GM23248 (cell line): ENCODE results near the gene TMEM38B. TPM values are rescaled to one million over a fixed set of nuclear protein-coding genes. Genes with fewer than 3 reads are reported as not detected.

Experiments used
- DNase-seq: peaks from one replicate; pipeline ENCODE4 v3.0.0-alpha.2; 2015
- H2AFZ ChIP-seq: fragments of 200-600 bp; sonication (generic); 2 replicates; pipeline ENCODE4 v1.6.1; 2016; ENCODE audit warnings: antibody characterized with exemption
- H3F3A ChIP-seq: fragments of 200-600 bp; sonication (generic); 2 replicates; pipeline ENCODE4 v1.6.1; 2016; ENCODE audit warnings: mild to moderate bottlenecking, antibody characterized with exemption, mixed run types; ENCODE audit not compliant: insufficient read depth
- H3K27ac ChIP-seq: fragments of 200-600 bp; sonication (generic); 2 replicates; pipeline ENCODE4 v1.5.1; 2016; ENCODE audit warnings: mild to moderate bottlenecking
- H3K27me3 ChIP-seq: fragments of 200-600 bp; sonication (generic); replicated peaks from 2 replicates; pipeline ENCODE4 v1.6.1; 2016; ENCODE audit warnings: mild to moderate bottlenecking; ENCODE audit not compliant: insufficient read depth
- H3K36me3 ChIP-seq: fragments of 200-600 bp; sonication (generic); 2 replicates; pipeline ENCODE4 v1.6.1; 2016; ENCODE audit warnings: low read depth, mild to moderate bottlenecking
- H3K4me1 ChIP-seq: fragments of 200-600 bp; sonication (generic); 2 replicates; pipeline ENCODE4 v1.6.1; 2016; ENCODE audit warnings: mild to moderate bottlenecking; ENCODE audit not compliant: insufficient read depth
- H3K4me2 ChIP-seq: fragments of 200-600 bp; sonication (generic); one replicate; pipeline ENCODE4 v1.6.1; 2016; ENCODE audit warnings: mild to moderate bottlenecking; ENCODE audit not compliant: unreplicated experiment
- H3K4me3 ChIP-seq: fragments of 200-600 bp; sonication (generic); 2 replicates; pipeline ENCODE4 v1.5.1; 2016; ENCODE audit warnings: mild to moderate bottlenecking
- H3K79me2 ChIP-seq: fragments of 200-600 bp; sonication (generic); 2 replicates; pipeline ENCODE4 v1.6.1; 2016; ENCODE audit warnings: mild to moderate bottlenecking; ENCODE audit not compliant: insufficient read depth
- H3K9ac ChIP-seq: fragments of 200-600 bp; sonication (generic); 2 replicates; pipeline ENCODE4 v1.6.1; 2016; ENCODE audit warnings: mild to moderate bottlenecking
- H3K9me2 ChIP-seq: fragments of 200-600 bp; sonication (generic); 2 replicates; pipeline ENCODE4 v1.6.1; 2016; ENCODE audit warnings: mixed run types, mild to moderate bottlenecking, moderate library complexity; ENCODE audit not compliant: insufficient read depth
- H3K9me3 ChIP-seq: fragments of 200-600 bp; sonication (generic); one replicate; pipeline ENCODE4 v1.6.1; 2017; ENCODE audit warnings: low read depth
- H4K20me1 ChIP-seq: fragments of 200-600 bp; sonication (generic); 2 replicates; pipeline ENCODE4 v1.6.0; 2016; ENCODE audit not compliant: insufficient read depth
- EZH2 ChIP-seq: fragments of 200-600 bp; sonication (generic); IDR thresholded peaks from 2 replicates; pipeline ENCODE4 v1.6.1; 2018; ENCODE audit warnings: antibody characterized with exemption, mild to moderate bottlenecking; ENCODE audit not compliant: insufficient read depth, poor library complexity, severe bottlenecking
- EZH2phosphoT487 ChIP-seq: fragments of 200-600 bp; sonication (generic); IDR thresholded peaks from 2 replicates; pipeline ENCODE4 v1.6.1; 2018; ENCODE audit warnings: antibody characterized with exemption, moderate library complexity, mild to moderate bottlenecking, low read depth; ENCODE audit not compliant: insufficient read depth
- WGBS, 2 experiments: methylation state at CpG; one replicate each; pipeline ENCODE4 v1.1.6; 2015 to 2017; ENCODE audit warnings: low lambda C conversion rate in 2 of 2, low coverage in 1 of 2; ENCODE audit errors: missing lambda C conversion rate in 2 of 2; 5-methylcytosine and 5-hydroxymethylcytosine counted together
- in situ Hi-C: fragments of 300-500 bp; cut with MboI; formaldehyde crosslinking; loops from 2 replicates; pipeline ENCODE4 v1.15.0; 2020
- polyA plus RNA-seq: library from polyadenylated mRNA; unstranded; fragments of >200 nt; fragmentation: Nextera tagmentation; extraction: Ambion mirVana; gene quantifications from 2 replicates; pipeline ENCODE4 v1.2.1, GENCODE V29; 2016
- total RNA-seq: library from RNA; depleted of rRNA; stranded (reverse); fragments of >200 nt; shearing (Covaris generic); gene quantifications from 2 replicates; pipeline ENCODE4 v1.2.3, GENCODE V29; 2014; rRNA removed

TMEM38B gene
- total RNA-seq: 9.1 and 10.0 TPM in 2 replicates
- polyA plus RNA-seq: 6.2 and 7.3 TPM in 2 replicates

DNA sequence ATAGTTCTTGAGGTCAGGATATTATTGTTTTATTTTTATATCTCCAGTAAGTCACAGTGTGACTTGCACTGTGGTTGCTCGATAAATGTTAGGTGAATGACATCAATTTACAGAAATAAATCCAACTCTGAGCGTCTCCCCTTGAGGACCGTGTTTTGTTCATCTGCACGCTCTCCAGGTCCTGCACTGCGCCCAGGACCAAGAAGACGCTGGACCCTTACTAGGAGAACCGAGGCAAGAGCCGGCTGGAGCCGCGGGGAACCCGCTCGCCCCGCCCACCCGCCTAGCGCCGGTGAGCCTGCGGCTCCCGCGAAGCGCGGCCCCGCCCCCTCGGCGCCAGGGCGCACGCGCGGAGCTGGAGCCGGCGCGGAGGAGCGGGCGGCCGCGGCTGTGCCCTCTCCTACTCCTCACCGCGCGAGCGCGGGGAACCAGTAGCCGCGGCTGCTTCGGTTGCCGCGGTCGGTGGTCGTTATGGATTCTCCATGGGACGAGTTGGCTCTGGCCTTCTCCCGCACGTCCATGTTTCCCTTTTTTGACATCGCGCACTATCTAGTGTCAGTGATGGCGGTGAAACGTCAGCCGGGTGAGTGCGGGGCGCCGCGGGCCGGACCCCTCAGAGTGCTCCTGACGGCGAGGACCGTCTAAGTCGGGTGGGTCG, at the start of gene TMEM38B:
TMEM38B (plus strand) TSS at position 352 of the 658 bp plus-strand sequence; CDS start at position 472, 120 bp downstream.
- H3K9ac ChIP-seq: peak within 1 kb of the TSS; percentile 65

GRCh38 chr9:105646879-105647594, 47.3 kb upstream of the TMEM38B start:
- Histone ChIP-seq H3K4me3 (no peak overlapping the region), H3K27me3 (no peaks in the 10 kb centered on the region), H2AFZ (no peak overlapping the region), H3K9me3 (no peaks in the 10 kb centered on the region), H3K27ac (no peak overlapping the region), H3K4me2 (no peak overlapping the region), H4K20me1 (no peaks in the 10 kb centered on the region), H3F3A (no peaks in the 10 kb centered on the region), H3K36me3 (no peaks in the 10 kb centered on the region), H3K4me1 (no peaks in the 10 kb centered on the region), H3K79me2 (no peaks in the 10 kb centered on the region), H3K9ac (no peak overlapping the region), H3K9me2 (no peaks in the 10 kb centered on the region)
- in situ Hi-C loops: no loop called here
- TF ChIP-seq EZH2: no peak
- no peak for TF ChIP-seq EZH2phosphoT487
- WGBS, 2 experiments: 81 to 87% methylated on average over 7 of the region's 7 CpGs
- DNase-seq: no peak

More for the DNA sequence above, at the start of gene TMEM38B:
- H3K79me2 ChIP-seq: no peaks in the 10 kb centered on the region
- peak within 1 kb of the TSS; percentile 76 for H3K4me3 ChIP-seq
- H3K4me1 ChIP-seq: no peaks in the 10 kb centered on the region; the same call in 1 of the 2 replicates
- no peaks in the 10 kb centered on the region for H3K36me3 ChIP-seq
- TF ChIP-seq EZH2 (no peak), EZH2phosphoT487 (no peak)
- no peaks in the 10 kb centered on the region for H3K9me2 ChIP-seq
- peak; percentile 88 for DNase-seq
- H3F3A ChIP-seq: peaks cover 5% of the 10 kb centered on the region; the same call in 1 of the 2 replicates
- H3K27ac ChIP-seq: no peak within 1 kb of the TSS
- in situ Hi-C loops: no loop called here
- H2AFZ ChIP-seq: peak within 1 kb of the TSS; percentile 90
- peak within 1 kb of the TSS; percentile 98 for H3K4me2 ChIP-seq
- H4K20me1 ChIP-seq: no peaks in the 10 kb centered on the region
- no peaks in the 10 kb centered on the region for H3K9me3 ChIP-seq
- 3 to 4% methylated on average over 51 to 63 of the region's 65 CpGs for WGBS, 2 experiments
- peaks cover 9% of the 10 kb centered on the region; the same call in 1 of the 2 replicates for H3K27me3 ChIP-seq

- Histone ChIP-seq H3K9me3 (no peaks in the 10 kb centered on the region), H2AFZ (no peak overlapping the region), H3F3A (no peaks in the 10 kb centered on the region), H3K9me2 (no peaks in the 10 kb centered on the region), H3K9ac (no peak overlapping the region), H3K4me1 (no peaks in the 10 kb centered on the region), H3K27me3 (no peaks in the 10 kb centered on the region), H3K4me2 (no peak overlapping the region), H3K27ac (no peak overlapping the region), H3K36me3 (no peaks in the 10 kb centered on the region), H4K20me1 (no peaks in the 10 kb centered on the region), H3K4me3 (no peak overlapping the region), H3K79me2 (no peaks in the 10 kb centered on the region)
- 80 to 81% methylated on average over 12 of the region's 12 CpGs for whole genome bisulfite sequencing, 2 experiments
- in situ Hi-C loops: no loop called here
- no peak for DNase-seq
- no peak for TF ChIP-seq EZH2
- no peak for TF ChIP-seq EZH2phosphoT487
Observed at GRCh38 chr9:105647595-105648349, 46.6 kb upstream of the TMEM38B start.

GRCh38 chr9:105651806-105652205, 42.5 kb upstream of the TMEM38B start:
- Histone ChIP-seq H3K79me2 (no peaks in the 10 kb centered on the region), H3K9me2 (no peaks in the 10 kb centered on the region), H3K4me3 (no peak overlapping the region), H3F3A (no peaks in the 10 kb centered on the region), H3K36me3 (no peaks in the 10 kb centered on the region), H3K27me3 (peaks cover 15% of the 10 kb centered on the region), H4K20me1 (no peaks in the 10 kb centered on the region), H3K4me1 (no peaks in the 10 kb centered on the region), H3K9ac (no peak overlapping the region), H3K9me3 (no peaks in the 10 kb centered on the region), H3K4me2 (no peak overlapping the region), H2AFZ (no peak overlapping the region), H3K27ac (no peak overlapping the region)
- TF ChIP-seq EZH2 (no peak), EZH2phosphoT487 (no peak)
- WGBS, 2 experiments: 68 to 79% methylated on average over 4 of the region's 4 CpGs
- in situ Hi-C loops: no loop called here
- no peak for DNase-seq
